ENCODE measurements around the gene B3GAT2.

The B3GAT2 gene

GRCh38 chr6:70842541-70842940, 114.3 kb downstream of the B3GAT2 start:
- DNase-seq = no peak

GRCh38 chr6:70841112-70841511, 115.7 kb downstream of the B3GAT2 start:
- no peak for DNase-seq

GRCh38 chr6:70839286-70840266, 117.3 kb downstream of the B3GAT2 start:
- DNase-seq = no peak

- DNase-seq = no peak
Measured at GRCh38 chr6:70838907-70839285, 118.0 kb downstream of the B3GAT2 start.

GRCh38 chr6:70834520-70834919, 122.3 kb downstream of the B3GAT2 start:
- DNase-seq = peak; percentile 16

- no peak for DNase-seq
Measured at GRCh38 chr6:70831427-70831826, 125.4 kb downstream of the B3GAT2 start.

GRCh38 chr6:70823651-70824050, 133.2 kb downstream of the B3GAT2 start:
- no peak for DNase-seq

- no peak for DNase-seq
Measured at GRCh38 chr6:70821751-70822150, 135.1 kb downstream of the B3GAT2 start.

- DNase-seq = no peak
Measured at GRCh38 chr6:70820778-70821177, 136.1 kb downstream of the B3GAT2 start.

- no peak for DNase-seq
Measured at GRCh38 chr6:70819646-70820045, 137.2 kb downstream of the B3GAT2 start.

GRCh38 chr6:70813885-70814284, 143.0 kb downstream of the B3GAT2 start:
- no peak for DNase-seq

GRCh38 chr6:70811788-70812187, 145.1 kb downstream of the B3GAT2 start:
- DNase-seq = no peak

Measured in fibroblast of skin of back (primary cell).